Bone marrow (tissue), 2 donors: ENCODE data around the gene OXSR1.
"Not testable (repeated sequence)": the region's sequence is repeated elsewhere in the genome, so short reads cannot be mapped to it uniquely, and the experiment has no call there.

Experiments used
- DNase-seq, 2 donors: peaks; one replicate each; lab custom pipeline; 2025; lab: John Stamatoyannopoulos, UW

The OXSR1 gene

DNA sequence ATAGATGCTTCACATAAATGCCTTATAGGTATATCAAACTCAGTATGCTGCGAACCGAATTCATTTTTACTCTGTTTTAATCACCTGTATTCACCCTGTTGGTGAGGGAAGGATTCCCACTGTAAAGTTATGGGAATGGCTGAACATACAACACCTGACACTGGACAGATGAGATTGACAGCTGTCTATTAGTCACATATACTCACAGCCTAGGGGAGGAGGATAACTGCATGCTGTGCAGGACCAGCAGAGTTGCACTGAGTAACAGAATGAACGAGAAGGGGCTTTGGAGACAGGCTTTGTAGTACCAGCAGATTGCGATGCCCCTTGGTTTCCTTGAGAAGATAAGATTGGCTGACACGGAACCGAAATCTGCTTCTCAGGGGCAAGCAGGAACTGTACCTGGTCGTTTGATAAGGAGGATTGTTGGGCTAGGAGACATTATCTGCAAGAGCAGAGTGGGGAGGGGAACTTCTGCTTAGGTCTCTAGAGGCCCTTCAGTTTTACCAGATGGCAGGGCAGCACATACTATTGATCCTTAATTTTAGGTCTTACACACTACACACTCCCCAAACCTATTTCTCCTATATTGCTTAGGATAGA is 56.8 kb downstream of the OXSR1 start:
- no peak for DNase-seq

GRCh38 chr3:38224357-38224756 is 59.0 kb downstream of the OXSR1 start:
- no peak for DNase-seq

DNA sequence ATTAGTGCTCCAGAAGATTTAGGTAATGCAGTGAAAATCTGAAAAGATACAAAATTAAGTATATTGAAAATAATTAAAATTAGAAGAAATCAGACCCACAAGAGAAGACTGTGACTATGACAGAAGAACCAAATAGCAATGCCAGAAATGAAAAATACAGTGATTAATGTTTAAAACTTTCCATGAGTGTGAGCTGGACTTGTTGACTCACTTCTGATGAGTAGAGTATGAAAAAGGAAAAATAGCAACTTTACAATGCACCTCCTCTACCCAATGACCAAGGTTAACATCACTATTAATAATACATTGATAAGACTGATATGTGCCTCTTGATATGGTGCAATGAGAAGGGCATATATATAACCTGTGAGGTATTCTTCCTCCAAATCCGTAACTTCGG is 60.9 kb downstream of the OXSR1 start:
- no peak for DNase-seq

DNA sequence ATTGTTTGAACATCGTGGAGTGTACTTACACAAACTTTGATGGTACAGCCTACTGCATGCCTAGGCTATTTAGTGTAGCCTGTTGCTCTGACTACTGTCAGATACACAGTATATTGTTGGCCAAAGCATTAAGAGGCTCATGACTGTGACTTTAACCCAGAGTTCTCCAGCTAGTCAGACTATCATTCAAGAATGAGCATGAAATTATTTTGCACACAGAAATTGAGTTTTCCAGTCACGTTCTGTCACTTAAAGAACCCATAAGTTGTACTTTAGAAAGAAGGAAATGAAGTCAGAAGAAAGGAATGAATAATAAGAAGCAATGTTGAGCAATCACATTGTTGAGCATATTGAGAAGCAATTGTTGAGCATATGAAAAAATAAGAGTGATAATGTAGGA is 62.7 kb downstream of the OXSR1 start:
- no peak for DNase-seq

DNA sequence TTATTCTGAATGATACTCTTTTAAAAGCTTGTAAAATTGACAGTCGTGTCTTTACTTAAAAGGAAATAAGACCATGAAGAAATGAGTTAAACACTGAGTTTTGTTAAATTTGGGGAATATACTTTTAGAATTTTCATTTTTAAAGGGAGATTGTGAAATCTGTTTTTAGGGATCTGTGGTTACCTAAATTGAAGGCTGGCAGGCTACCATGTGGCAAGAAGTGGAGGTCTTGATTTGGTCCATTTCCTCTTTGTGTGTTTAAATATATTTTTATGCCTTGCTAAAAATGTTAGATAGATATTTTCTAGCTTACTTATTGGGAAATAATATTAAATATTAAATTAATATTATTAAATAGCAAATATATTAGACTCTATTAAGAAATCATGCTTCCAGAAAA is 63.7 kb downstream of the OXSR1 start:
- DNase-seq: no peak

DNA sequence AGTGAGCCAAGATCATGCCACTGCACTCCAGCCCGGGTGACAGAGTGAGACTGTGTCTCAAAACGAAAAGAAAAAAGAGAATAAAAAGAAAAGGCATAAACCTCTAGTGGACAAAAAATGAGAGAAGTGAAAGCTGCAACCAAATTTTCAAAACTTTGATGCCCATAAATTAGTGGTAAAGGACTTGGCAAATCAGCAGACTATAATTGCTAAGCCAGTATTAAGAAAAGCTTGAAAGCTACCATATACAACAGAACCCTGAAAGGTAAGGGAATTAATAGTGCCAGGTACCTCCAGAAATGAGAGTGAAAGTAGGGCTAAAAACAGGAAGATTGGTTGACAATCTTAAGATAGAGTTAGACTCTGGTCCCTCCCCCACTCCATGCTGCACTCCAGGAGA is 67.4 kb downstream of the OXSR1 start:
- DNase-seq: no peak

DNA sequence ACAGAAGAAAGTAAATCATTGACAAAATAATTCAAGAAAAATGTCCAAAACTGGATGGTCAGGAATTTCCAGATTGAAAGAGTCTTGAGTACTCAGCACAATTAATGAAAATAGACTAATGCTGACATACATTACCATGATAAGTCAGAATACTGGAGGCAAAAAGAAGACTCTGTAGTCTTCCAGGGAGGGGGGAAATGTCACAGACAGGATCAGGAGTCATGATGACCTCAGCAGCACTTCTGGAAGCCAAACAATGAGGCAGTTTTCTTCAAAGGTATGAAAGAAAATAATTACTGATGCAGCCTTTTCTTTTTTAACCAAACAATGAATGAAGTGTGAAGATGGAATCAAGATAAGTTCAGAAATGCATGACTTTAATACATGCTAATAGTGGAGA is 70.1 kb downstream of the OXSR1 start:
- no peak for DNase-seq

DNA sequence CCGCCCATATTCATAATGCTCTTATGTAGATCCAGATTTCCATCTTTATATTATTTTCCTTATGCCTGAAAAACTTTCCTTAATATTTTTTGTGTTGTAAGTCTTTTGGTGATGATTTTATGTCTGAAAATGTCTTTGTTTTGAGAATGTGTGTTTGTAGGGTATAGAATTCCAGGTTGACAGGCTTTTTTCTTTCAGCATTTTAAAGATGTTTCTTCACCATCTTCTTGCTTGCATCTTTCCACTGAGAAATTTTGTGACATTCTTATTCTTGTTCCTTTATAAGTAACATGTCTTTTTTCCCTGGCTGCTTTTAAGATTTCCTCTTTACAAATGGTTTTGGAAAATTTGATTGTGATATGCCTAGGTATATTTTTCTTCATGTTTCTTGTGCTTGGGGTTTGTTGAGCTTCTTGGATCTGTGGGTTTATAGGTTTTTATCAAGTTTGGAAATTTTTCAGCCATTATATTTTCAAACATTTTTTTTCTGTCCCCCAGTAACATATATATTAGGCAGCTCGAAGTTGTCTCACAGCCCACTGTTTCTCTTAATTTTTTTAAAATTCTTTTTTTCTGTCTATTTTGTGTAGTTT is 73.2 kb downstream of the OXSR1 start:
- no peak for DNase-seq

DNA sequence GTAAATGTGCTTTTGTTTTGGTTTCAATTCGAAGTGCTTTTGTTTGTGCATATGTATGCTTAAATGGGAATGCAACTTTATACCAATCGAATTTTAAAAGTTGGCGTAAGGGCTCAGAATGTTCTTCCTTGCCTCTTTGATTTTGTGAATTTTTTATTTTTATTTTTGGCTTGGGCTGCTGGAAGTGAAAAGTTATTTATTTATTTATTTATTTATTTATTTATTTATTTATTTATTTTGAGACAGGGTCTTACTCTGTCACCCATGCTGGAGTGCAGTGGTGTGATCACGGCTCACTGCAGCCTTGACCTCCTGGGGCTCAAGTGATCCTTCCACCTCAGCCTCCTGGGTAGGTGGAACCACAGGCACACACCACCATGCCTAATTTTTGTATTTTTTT is 77.5 kb downstream of the OXSR1 start:
- DNase-seq: not testable (repeated sequence)

GRCh38 chr3:38245930-38246329 is 80.6 kb downstream of the OXSR1 start:
- DNase-seq: no peak

GRCh38 chr3:38247366-38248035 is 82.2 kb downstream of the OXSR1 start:
- DNase-seq: no peak

DNA sequence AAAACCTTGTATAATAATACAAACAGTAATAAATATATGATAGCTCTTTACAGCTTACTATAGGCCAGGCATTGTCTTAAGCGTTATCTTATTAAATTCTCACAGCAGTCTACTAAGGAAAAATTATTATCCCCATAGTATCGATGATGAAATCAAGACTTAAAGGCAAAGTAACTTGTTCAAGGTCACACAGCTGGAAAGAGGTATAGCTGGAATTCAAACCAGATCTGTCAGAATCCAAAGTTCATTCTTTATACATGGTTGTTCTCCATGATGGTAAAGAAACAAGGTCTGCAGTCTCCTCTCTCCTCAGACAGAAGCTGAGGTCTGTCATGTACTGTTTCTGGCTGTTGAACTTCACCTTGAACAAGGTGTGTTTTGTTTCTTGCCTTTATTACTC is 84.9 kb downstream of the OXSR1 start:
- no peak for DNase-seq

DNA sequence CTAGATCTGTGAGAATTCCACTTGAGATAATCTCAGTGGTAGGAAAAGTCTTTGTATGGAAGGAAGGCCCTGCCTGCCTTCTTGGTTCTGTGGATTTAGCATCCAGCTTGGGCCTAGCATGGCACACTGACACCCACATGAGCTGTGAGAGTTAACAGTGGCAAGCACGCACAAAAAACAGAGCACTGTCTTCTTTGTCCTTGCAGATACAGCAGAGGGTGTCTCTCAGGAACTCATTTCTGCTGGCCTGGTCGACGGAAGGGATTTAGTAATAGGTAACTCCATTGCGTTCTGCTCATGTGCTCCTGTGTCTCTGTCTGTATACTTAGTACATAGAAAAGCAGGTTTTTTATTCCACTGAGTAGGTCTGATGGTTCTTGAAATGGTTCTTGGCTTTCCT is 85.9 kb downstream of the OXSR1 start:
- no peak for DNase-seq

GRCh38 chr3:38253704-38254103 is 88.4 kb downstream of the OXSR1 start:
- DNase-seq: no peak

DNA sequence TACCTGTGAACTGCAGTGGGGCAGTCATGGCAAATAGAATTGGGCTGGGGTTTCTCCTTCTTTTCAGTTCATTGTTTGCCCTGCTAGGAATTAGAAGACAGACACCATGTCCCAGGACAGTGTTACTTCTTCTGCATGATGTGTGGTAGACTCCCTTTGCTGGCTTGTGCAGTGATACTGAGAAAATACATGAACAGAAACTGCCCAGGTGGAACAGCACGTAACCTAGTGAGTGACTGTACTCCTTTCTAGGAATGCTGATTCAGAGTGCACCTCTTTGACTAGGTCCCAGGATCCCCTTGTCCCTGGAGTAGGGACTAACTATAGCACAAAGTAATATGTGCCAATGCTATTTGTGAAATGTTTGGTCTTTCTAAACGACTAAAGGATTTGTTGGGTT is 89.5 kb downstream of the OXSR1 start:
- DNase-seq: no peak

- no peak for DNase-seq
Observed at GRCh38 chr3:38255627-38256026, 90.3 kb downstream of the OXSR1 start.

DNA sequence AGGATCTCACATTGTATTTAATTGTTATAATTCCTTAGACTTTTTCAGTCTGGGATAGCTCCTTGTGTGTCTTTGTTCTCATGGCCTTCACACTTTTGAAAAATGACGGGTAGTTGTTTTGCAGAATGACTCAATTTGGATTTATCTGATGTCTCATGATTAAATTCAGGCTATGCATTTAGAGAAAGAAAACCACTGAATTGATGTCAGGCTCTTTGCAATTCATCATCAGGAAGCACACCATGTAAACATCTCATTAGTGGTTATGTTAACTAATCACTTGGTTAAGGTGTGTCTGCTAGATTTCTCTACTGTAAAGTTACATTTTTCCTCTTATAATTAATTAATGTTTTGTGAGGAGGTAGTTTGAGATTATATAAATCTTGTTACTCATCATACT is 92.2 kb downstream of the OXSR1 start:
- DNase-seq: no peak

GRCh38 chr3:38260474-38260873 is 95.1 kb downstream of the OXSR1 start:
- DNase-seq: no peak

GRCh38 chr3:38264353-38264771 is 99.0 kb downstream of the OXSR1 start:
- no peak for DNase-seq

DNA sequence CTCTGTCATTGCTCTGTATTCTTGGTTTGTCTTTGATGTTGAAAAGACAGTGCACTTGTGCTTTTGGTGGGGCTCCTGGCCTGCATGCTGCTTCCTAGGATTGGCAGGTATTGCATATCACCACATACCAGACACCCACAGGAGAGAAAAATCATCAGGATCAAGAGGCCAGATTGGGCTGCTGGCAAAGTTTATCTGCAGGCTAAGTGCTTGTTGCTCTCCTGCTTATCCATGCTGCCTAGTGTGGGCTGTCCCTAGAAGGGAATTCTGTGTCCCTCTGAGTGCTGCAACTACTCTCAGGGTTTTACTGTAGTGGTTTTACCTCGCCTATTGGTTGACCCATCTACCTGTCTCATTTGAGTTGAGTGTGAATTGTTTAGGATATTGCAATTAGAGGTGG is 99.4 kb downstream of the OXSR1 start:
- no peak for DNase-seq

- no peak for DNase-seq
Observed at GRCh38 chr3:38265604-38266307, 100.4 kb downstream of the OXSR1 start, which contains the start of gene SLC22A13. TSS of gene SLC22A13 (plus strand) at chr3:38265812. CDS start at chr3:38265861, 49 bp downstream.

GRCh38 chr3:38266810-38267209 is 101.5 kb downstream of the OXSR1 start:
- no peak for DNase-seq

DNA sequence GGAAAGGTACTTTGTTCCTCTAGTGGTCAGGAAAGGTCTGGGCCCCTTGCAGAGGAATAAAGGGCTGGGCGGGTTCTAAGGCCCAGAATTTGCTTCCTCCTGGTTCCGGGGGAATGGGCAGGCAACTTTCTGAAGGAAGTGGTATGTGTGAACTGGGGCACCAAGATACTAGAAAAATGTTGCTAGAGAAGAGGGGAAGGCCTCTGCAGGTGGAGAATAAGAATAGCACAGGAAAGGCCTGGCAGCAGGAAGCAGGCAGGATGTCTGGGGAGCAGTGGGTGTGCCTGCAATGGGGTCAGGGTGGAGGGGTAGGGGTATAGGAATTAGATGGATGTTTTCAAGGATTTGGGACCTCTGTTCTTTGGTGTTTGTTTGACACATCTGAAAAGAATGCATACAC is 102.3 kb downstream of the OXSR1 start:
- DNase-seq: peak in 1 of 2 donors; percentile 26
